Stomach (tissue), 4 donors: Measurements from ENCODE around the gene PPCDC.

ENCODE experiments used
- POLR2A ChIP-seq, 4 donors: fragments of 450-650 bp; IDR thresholded peaks; one replicate each; pipeline ENCODE4 v1.6.1; 2016; ENCODE audit warnings: antibody characterized with exemption in 4 of 4, control low read depth in 2 of 4, mild to moderate bottlenecking in 1 of 4, moderate library complexity in 1 of 4
- TF ChIP-seq, protein P1 (sequence below), 7 experiments: fragments of 450-650 bp in 4 of 7; fragments of 200-600 bp in 3 of 7; sonication (generic) in 3 of 7; IDR thresholded peaks; one replicate each; pipeline ENCODE4 v1.5.1; 2016 to 2019; ENCODE audit warnings: antibody characterized with exemption in 7 of 7, control low read depth in 2 of 7, mild to moderate bottlenecking in 1 of 7

DNA sequence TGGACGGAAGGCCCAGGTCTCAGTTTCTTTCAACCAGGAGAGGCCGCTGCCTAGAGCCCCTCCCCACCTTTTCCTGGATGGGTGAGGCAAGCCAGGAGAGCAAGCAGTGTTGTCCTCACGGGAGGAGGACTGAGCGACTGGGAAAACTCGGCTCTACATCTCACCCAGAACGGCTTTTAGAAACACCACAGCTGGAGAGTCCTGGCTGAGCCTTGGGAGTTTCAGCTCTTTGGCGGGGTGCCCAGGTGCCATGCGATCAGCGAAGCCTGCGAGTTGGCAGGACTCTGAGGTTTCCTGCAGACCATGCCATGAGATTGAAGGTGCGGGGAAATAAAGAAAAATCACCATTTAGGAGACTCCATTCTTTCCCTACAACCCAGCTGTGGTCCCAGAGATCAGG, 26.0 kb downstream of the PPCDC start:
- TF ChIP-seq POLR2A (IDR thresholded peaks at IDR 0.05) = no peak
- TF ChIP-seq, protein P1, sequence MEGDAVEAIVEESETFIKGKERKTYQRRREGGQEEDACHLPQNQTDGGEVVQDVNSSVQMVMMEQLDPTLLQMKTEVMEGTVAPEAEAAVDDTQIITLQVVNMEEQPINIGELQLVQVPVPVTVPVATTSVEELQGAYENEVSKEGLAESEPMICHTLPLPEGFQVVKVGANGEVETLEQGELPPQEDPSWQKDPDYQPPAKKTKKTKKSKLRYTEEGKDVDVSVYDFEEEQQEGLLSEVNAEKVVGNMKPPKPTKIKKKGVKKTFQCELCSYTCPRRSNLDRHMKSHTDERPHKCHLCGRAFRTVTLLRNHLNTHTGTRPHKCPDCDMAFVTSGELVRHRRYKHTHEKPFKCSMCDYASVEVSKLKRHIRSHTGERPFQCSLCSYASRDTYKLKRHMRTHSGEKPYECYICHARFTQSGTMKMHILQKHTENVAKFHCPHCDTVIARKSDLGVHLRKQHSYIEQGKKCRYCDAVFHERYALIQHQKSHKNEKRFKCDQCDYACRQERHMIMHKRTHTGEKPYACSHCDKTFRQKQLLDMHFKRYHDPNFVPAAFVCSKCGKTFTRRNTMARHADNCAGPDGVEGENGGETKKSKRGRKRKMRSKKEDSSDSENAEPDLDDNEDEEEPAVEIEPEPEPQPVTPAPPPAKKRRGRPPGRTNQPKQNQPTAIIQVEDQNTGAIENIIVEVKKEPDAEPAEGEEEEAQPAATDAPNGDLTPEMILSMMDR (IDR thresholded peaks at IDR 0.05) = no peak
